A172 (cell line): ENCODE data around the gene ANKRD42. TPM values are rescaled to one million over a fixed set of nuclear protein-coding genes. Genes with fewer than 3 reads are reported as not detected.
"Not testable (repeated sequence)": the region's sequence is repeated elsewhere in the genome, so short reads cannot be mapped to it uniquely, and the experiment has no call there.

ENCODE experiments used
- DNase-seq: peaks from one replicate; pipeline ENCODE4 v3.0.0-alpha.2; 2015; ENCODE audit warnings: low spot score
- total RNA-seq: library from RNA; depleted of rRNA; stranded (reverse); fragments of >200 nt; shearing (Covaris generic); gene quantifications from 2 replicates; pipeline ENCODE4 v1.2.3, GENCODE V29; 2014

Gene ANKRD42
- total RNA-seq, 1 experiment from 2014 or later: 11.1 TPM

- DNase-seq: peak; percentile 87
These were observed 47.9 kb downstream of the ANKRD42 start for GRCh38 chr11:83241291-83241946.

DNA sequence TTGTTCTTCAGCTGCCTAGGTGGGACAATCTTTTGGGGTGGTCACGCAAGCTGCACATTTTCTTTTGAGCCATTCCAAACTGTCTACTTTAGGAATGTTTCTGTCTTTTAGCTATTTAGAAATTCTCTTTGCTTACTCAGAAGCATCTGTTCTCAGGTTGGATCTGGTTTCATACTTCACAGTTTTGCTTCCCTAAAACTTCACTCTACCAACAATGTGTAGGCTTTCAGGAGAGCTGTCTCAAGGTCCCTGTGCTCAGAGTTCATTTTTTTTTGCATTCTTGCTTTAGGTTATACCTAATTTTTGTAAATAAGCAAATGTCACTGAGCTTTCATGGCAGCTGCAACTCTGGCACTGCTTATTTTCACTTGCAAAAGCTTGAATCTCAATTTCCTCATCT lies 55.9 kb downstream of the ANKRD42 start:
- no peak for DNase-seq

- DNase-seq: peak; percentile 49
These were observed 56.6 kb downstream of the ANKRD42 start for GRCh38 chr11:83249972-83250593.

DNA sequence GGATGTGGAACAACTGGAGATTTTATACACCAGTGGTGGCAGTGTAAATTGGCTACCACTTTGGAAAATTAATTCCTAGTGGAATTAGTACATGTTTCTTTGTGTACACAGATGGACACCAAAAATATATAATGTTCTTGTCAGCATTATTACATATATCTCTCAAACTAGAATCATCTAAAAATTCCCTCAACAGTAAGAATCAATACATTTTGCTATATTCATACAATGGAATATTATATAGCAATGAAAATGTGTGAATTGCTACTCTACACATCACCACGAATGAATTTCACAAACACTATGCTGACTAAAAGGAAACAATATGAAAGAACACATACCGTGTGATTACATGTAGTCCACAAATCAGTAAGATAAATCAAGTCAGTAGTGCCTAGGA lies 58.8 kb downstream of the ANKRD42 start:
- DNase-seq: no peak

GRCh38 chr11:83252941-83253340 lies 59.4 kb downstream of the ANKRD42 start:
- no peak for DNase-seq

DNA sequence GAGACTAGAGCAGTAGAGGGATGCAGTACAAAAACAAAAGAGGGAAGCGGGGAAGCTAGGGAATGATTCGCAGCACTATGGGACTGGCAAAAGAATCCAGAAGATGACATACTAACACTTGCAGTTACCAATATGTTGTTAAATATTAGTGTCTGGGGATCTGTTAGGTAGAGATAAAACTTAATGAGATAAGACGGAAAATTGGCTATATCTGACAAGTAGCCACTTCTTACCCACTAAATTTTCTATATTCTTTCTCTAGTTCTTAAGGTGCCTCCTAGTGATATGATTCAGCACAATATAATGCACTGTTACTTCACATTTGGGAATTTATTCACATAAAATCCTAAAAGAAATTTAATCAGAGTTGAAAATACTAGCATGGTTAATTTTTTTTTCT lies 61.9 kb downstream of the ANKRD42 start:
- no peak for DNase-seq

DNA sequence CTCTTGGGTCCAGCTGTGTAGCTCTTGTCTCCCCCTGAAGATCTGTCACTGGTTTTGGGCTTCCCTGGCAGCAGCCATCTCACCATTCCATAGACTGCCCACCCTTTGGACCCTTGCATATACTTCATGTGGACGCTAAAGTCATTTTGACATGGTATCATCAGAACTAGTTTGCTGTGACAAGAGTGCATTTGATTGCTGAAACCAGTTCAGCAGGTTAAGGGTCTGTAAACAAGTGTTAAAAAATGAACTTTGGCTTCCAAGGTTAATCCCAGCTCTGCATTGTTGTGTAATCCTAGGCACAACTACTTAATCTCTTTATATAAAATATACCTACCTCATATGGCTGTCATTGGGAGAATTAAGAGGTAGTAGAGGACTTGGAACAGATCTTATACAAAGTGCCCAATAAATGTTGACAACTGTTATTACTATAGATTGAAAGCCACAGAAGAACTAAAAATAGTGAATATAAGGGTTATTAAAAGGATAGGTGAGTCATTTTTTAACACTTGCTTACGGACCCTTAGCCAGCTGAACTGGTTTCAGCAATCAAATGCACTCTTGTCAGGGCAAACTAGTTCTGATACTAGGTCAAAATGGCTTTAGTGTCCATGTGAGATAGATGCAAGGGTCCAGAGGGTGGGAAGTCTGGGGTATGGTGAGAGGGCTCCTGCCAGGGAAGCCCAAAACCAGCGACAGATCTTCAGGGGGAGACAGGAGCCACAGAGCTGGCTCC lies 63.3 kb downstream of the ANKRD42 start:
- no peak for DNase-seq

DNA sequence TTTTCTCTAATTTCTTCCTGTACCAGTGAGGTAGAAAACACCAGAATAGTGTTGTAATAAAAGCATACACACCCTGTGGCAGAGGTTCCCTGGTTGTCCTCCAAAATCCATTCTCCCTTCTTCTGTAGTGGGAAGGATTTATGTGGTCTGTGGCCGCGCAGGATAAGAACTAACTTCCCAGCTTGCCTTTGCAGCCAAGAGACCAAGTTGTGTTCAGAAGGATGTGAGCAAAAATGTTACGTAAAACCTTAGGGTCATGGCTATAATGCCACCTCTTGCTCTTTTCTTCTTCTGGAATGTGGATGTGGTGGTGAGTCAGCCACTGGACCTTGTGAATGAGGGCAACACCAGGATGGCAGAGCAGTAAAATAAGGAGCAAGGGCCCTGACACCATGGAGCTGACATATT lies 64.3 kb downstream of the ANKRD42 start:
- peak; percentile 98 for DNase-seq

- no peak for DNase-seq
These were observed 66.0 kb downstream of the ANKRD42 start for GRCh38 chr11:83259559-83259958.

GRCh38 chr11:83265331-83265730 lies 71.8 kb downstream of the ANKRD42 start:
- DNase-seq: no peak

GRCh38 chr11:83269080-83269479 lies 75.6 kb downstream of the ANKRD42 start:
- DNase-seq: not testable (repeated sequence)

DNA sequence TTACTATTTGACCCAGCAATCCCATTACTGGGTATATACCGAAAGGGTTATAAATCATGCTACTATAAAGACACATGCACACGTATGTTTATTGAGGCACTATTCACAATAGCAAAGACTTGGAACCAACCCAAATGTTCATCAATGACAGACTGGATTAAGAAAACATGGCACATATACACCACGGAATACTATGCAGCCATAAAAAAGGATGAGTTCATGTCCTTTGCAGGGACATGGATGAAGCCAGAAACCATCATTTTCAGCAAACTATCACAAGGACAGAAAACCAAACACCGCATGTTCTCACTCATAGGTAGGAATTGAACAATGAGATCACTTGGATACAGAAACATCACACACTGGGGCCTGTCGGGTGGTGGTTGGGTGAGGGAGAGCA lies 78.2 kb downstream of the ANKRD42 start:
- not testable (repeated sequence) for DNase-seq

GRCh38 chr11:83272627-83273026 lies 79.1 kb downstream of the ANKRD42 start:
- DNase-seq: peak; percentile 73

GRCh38 chr11:83275888-83276641 lies 82.6 kb downstream of the ANKRD42 start:
- DNase-seq: no peak

- DNase-seq: no peak
These were observed 84.8 kb downstream of the ANKRD42 start for GRCh38 chr11:83278351-83278750.

- no peak for DNase-seq
These were observed 86.7 kb downstream of the ANKRD42 start for GRCh38 chr11:83280256-83280655.

GRCh38 chr11:83282084-83282716 lies 88.7 kb downstream of the ANKRD42 start:
- no peak for DNase-seq

DNA sequence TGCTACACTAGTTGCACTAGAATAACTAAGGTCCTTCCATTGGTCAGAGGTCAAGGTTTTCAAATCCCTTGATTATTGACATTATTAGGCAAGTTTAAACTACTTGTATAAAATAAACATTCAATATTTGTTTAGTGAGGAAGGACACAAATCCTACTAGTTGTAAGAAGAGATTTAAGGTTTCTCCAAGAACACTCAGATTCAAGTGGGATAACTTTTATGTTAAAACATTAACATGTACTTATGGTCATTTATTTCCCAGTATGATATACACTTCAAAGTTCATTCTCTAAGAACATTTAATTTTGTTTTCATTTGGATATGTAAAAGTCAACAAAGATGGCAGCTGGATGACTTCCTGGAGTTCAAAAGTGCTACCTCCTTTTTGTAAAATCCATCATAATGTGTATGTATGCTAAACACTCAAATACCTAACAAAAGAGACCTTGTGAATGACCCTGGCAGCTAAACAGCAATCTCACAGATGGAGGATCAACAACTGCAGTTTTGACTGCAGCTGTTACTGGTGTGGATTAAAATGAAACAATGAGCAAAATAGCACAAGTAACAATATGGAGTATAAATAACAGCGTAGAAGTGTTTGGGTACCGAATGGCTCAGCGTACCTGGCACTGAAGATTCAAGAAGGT lies 91.1 kb downstream of the ANKRD42 start:
- DNase-seq: no peak

DNA sequence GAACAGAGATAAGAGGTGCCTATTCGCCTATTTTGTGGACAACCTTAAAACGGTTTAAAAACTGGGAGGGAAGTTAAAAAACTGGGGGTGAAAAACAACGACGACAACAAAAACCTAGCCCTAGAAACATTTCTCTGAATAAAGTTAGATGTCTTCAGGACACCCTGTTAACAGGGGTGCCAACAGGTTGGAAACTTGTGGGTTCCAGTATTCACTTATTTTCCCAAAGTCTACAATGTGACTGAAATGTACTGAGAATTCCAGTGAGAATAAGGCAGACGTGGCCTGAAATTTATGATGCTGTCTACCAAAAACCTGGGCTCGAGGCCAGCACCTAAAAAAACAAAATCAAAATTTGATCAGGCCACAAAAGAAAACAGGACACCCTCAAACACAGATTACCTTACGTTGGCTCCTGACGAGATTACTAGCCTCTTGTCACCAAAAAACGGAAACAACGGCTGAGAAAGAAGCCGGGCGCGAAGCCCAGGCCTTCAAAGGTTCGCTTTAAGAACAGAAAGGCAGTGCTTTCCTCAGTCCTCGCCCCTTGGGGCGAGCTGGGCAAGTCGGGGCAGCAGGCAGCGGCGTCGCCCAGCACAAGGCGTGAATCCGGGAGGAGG lies 91.7 kb downstream of the ANKRD42 start:
- DNase-seq: no peak

GRCh38 chr11:83285771-83286528 lies 92.4 kb downstream of the ANKRD42 start, which contains the start of gene CCDC90B:
CCDC90B (minus strand) TSS chr11:83286367; CDS start chr11:83285972, 395 bp downstream.
- peak; percentile 98 for DNase-seq
